Stimulated activated CD4-positive, alpha-beta T cell treated with anti-CD3 and anti-CD28 coated beads, TNF-alpha, amount 100 ng/mL, for 1 hour (primary cell): ENCODE data around the gene FUZ.

Experiments
- DNase-seq, 3 donors: peaks; one replicate each; pipeline ENCODE4 v3.0.0-alpha.2; 2020; ENCODE audit warnings: low read depth in 3 of 3, low spot score in 1 of 3

Gene FUZ

DNA sequence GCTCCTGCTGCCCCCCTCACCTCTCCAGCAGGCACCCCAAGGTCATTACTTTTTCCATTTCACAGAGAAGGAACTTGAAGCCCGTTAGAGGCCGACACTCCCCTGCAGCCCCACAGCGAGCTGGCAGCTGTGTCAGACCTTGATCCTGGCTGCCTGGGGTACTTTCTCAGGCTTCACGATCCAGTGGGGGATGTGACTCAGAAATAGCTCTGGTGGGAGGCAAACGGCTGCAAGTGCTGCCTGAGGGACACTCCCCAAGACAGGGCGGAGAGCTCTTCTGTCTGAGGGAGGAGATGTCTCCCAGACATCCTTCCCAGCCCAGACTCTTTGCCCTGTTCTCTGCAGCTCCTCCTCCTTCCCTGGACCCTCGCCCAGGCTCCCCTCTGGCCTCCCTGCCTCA is 54.8 kb downstream of the FUZ start:
- no peak for DNase-seq
